ENCODE data around the gene CAMK2B.

The CAMK2B gene

DNA sequence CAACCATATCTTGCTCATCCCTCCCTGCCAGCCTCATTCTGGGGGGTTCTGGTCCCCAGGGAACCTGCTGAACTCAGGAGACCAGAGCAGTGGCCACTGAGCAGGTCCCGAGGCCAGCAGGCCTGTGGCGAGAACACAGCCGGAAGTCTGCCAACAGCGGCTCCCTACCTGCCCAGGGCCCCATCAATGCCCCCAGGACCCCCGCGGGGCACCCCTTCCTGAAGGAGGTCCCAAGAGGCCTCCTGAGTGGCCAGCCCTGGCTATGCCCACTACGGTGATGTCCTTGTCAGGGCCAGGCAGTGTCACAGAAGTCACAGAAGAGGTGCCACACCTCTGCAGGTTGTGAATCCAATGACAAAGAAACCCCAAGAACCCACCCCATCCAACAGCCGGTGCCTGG is 58.9 kb downstream of the CAMK2B start:
- H3K27me3 Mint-ChIP-seq = no peaks in the 10 kb centered on the region
- H3K27ac Mint-ChIP-seq = no peak overlapping the region
- H3K4me1 Mint-ChIP-seq = no peaks in the 10 kb centered on the region
- H3K9me3 Mint-ChIP-seq = no peaks in the 10 kb centered on the region
- H3K36me3 Mint-ChIP-seq = no peaks in the 10 kb centered on the region
- no peak overlapping the region for H3K4me3 Mint-ChIP-seq

DNA sequence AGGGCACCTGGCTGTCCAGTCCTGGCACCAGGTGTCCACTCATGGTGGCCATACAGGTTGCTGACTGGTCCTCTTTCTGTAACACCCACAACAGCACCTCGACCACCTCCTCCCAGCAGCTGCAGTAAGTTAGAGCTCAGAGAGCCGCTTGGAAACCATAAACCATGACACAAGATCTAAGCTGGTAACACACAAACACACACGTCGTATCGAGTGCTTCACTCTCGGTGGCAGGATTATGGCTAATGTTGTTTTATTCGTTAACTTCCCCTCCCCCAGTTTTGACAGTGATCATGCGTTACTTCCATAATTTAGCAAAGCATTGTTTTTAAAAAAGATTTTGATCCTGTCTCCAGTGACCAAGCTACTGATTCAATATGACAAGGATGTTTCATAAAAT is 59.7 kb downstream of the CAMK2B start:
- H3K36me3 Mint-ChIP-seq = no peaks in the 10 kb centered on the region
- H3K27me3 Mint-ChIP-seq = no peaks in the 10 kb centered on the region
- H3K4me3 Mint-ChIP-seq = no peak overlapping the region
- no peaks in the 10 kb centered on the region for H3K9me3 Mint-ChIP-seq
- no peak overlapping the region for H3K27ac Mint-ChIP-seq
- no peaks in the 10 kb centered on the region for H3K4me1 Mint-ChIP-seq

DNA sequence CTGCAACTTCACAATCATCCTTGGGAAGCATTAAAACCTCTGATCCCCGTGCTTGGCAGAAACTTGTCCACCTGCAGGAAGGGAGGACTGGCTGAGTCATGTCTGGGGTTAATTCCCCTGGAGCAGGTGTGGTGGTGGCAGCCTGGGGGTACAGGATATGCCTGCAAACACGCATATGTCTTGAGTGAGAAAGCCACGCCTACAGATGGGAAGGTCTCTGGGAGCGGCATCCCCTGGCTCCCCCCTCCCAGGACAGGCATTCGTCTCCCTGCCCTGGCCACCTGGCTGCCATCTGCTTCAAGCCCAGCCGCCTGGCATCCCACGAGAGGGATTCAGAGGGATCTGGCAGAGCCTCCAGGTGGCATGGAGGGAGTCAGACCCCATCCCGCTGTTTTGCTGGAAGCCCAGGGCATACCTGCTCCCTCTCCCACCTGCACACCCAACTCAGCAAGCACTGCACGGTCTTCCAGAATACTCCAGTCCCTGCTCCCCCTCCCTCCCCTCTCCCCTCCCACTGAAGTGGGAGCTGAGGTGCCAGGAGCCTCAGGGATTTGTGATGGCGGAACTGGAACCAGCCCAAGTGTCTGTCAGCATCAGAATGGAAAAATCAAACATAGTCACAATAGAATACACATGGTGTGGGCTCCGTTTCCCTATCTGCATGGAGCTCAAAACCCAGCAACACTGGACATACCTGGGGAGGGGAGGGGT is 61.0 kb downstream of the CAMK2B start:
- peaks cover 9% of the 10 kb centered on the region for H3K4me1 Mint-ChIP-seq
- H3K9me3 Mint-ChIP-seq = no peaks in the 10 kb centered on the region
- H3K27me3 Mint-ChIP-seq = no peaks in the 10 kb centered on the region
- H3K27ac Mint-ChIP-seq = no peak overlapping the region
- H3K36me3 Mint-ChIP-seq = no peaks in the 10 kb centered on the region
- H3K4me3 Mint-ChIP-seq = no peak overlapping the region

DNA sequence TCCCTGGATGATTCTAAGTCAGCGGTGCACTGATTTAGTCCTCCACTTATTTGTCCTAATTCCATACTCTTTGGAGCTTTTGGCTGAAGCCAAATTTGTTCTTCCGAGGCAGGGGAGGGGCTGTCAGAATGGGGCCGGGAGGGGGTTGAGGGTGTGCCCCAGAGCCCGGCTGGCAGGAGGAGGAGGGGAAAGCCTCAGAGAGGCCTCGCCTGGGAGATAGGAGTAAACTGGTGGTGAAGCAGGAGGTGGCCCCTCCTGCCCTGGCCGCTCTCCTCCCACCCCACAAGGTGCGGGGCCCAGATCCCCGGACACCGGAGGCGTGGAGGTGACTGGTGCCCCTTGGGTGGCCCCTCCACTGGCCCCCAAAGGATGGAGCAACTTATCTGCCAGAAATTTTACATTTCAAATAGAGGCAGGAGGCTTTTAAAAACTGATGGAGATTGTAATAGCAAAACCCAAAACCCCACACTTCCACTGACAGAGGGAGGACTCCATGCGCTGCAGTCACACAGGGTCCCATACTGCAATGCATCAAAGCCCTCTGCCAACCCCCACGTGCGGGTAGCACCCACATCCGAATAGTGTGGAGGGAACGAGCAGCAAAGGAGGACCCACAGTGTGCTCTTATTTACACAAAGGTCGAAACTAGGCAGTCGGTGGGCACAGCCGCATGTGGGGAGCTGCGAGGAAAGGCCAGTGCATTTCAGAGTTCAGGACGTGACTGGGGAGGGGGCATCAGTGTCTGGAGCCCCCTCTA is 61.9 kb downstream of the CAMK2B start:
- Mint-ChIP-seq H3K9me3 (no peaks in the 10 kb centered on the region), H3K27ac (no peak overlapping the region), H3K27me3 (no peaks in the 10 kb centered on the region), H3K36me3 (no peaks in the 10 kb centered on the region), H3K4me3 (no peak overlapping the region), H3K4me1 (peaks cover 14% of the 10 kb centered on the region)

DNA sequence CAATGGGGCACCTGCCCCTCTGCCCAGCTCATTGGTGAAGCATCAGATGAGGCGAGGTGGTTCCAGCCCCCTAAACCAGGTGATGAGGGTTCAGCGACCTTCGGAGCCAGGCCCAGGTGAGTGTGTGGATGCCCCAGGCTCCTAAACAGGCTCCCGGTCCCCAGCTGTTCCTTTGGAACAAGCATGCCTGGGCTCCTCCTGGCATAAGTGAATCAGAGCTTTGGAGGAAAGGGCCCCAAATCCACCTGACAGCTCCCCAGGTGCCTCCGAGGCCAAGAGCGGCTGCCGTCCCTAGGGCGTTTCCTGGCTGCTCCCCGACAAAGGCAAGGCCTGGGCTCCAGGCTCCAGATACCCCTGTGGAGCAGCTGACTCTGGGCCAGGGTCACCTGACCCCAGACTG is 63.4 kb downstream of the CAMK2B start:
- H3K9me3 Mint-ChIP-seq = no peaks in the 10 kb centered on the region
- H3K4me1 Mint-ChIP-seq = peaks cover 28% of the 10 kb centered on the region
- H3K36me3 Mint-ChIP-seq = no peaks in the 10 kb centered on the region
- H3K27ac Mint-ChIP-seq = no peak overlapping the region
- no peaks in the 10 kb centered on the region for H3K27me3 Mint-ChIP-seq
- H3K4me3 Mint-ChIP-seq = no peak overlapping the region

- Mint-ChIP-seq H3K27me3 (no peaks in the 10 kb centered on the region), H3K27ac (no peak overlapping the region), H3K4me3 (no peak overlapping the region), H3K4me1 (peaks cover 28% of the 10 kb centered on the region), H3K9me3 (no peaks in the 10 kb centered on the region), H3K36me3 (no peaks in the 10 kb centered on the region)
These were observed 64.2 kb downstream of the CAMK2B start for GRCh38 chr7:44261240-44261639.

GRCh38 chr7:44259547-44260457 is 65.6 kb downstream of the CAMK2B start:
- peak overlapping the region; percentile 24 for H3K4me3 Mint-ChIP-seq
- no peaks in the 10 kb centered on the region for H3K27me3 Mint-ChIP-seq
- peak overlapping the region; percentile 82 for H3K27ac Mint-ChIP-seq
- H3K9me3 Mint-ChIP-seq = no peaks in the 10 kb centered on the region
- no peaks in the 10 kb centered on the region for H3K36me3 Mint-ChIP-seq
- peaks cover 28% of the 10 kb centered on the region for H3K4me1 Mint-ChIP-seq

DNA sequence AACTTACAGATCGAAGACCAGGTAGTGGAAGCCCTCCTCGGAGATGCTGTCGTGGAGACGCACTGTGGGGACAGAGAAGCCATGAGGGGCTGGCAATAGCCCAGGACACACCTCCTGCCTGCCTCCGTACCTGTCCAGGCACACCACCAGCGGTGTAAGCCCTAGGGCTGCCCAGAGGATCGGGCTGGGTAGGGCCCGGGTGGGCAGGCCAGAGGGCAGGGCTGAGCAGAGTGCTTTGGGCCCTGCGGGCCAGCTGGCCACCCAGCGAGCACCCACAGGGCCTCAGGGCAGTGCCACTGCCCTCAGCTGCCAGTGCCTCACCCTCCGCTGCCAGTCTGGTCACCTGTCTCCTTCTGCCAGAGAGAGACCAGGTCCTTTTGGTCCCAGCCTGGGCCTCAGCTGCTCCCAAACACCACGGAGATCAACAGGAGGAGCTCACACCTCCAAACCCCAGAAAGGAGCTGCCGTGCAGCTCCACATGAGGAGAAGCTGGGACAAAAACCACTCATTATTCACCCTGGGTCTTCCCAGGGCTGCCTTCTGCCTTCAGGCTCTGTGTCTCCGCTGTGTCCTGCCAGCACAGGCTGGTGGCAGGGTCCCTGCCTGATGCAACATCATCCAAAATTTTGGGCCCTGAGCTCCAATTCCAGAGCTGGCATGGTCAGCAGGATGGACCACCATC is 66.4 kb downstream of the CAMK2B start:
- H3K27ac Mint-ChIP-seq = peak overlapping the region; percentile 91
- H3K36me3 Mint-ChIP-seq = peaks cover 2% of the 10 kb centered on the region
- H3K4me1 Mint-ChIP-seq = peaks cover 28% of the 10 kb centered on the region
- no peaks in the 10 kb centered on the region for H3K27me3 Mint-ChIP-seq
- H3K4me3 Mint-ChIP-seq = peak overlapping the region; percentile 48
- H3K9me3 Mint-ChIP-seq = no peaks in the 10 kb centered on the region

DNA sequence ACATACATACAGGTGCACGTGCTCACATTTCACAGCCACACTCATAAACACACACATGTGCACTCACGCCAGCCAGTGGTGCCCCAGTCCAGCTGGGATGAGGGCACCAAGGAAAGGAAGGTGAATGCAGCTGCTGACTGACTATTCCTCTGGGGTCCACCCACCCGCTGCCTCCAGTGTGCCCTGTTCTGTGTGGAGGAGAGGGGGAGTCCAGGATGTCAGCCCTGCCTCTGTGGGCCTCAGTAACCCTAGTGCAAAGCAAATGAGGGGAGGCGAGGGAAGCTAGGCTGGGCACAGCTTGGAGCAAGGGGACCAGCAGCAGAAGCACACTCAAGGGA is 67.0 kb downstream of the CAMK2B start:
- Mint-ChIP-seq H3K27ac (peak overlapping the region; percentile 91), H3K4me3 (peak overlapping the region; percentile 48), H3K27me3 (no peaks in the 10 kb centered on the region), H3K36me3 (peaks cover 2% of the 10 kb centered on the region), H3K4me1 (peaks cover 28% of the 10 kb centered on the region), H3K9me3 (no peaks in the 10 kb centered on the region)

GRCh38 chr7:44257618-44258422 is 67.6 kb downstream of the CAMK2B start:
- Mint-ChIP-seq H3K36me3 (peaks cover 2% of the 10 kb centered on the region), H3K9me3 (no peaks in the 10 kb centered on the region), H3K4me1 (peaks cover 28% of the 10 kb centered on the region), H3K27me3 (no peaks in the 10 kb centered on the region), H3K4me3 (peak overlapping the region; percentile 48), H3K27ac (peak overlapping the region; percentile 91)

DNA sequence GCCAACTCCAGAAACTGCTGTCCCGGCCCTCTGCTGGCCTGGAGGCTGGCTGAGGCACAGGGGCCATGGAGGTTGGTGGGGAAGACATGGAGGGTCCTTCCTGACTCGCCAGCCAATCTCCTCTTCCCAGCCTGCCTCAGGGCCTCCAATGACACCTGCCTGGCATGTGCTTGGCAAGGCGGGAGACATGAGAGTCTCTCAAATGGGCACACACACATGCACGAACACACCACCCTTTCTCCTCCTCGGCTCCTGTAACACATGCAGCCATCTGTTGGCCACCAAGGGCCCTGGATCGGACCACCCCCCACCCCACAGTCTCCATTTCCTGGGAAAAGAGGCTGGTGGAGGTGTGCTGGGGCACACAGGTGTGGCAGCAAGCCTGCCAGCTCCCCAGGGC is 68.2 kb downstream of the CAMK2B start:
- Mint-ChIP-seq H3K36me3 (peaks cover 2% of the 10 kb centered on the region), H3K9me3 (no peaks in the 10 kb centered on the region), H3K27ac (peak overlapping the region; percentile 91), H3K4me3 (no peak overlapping the region), H3K4me1 (peaks cover 28% of the 10 kb centered on the region), H3K27me3 (no peaks in the 10 kb centered on the region)

GRCh38 chr7:44256459-44256858 is 68.9 kb downstream of the CAMK2B start:
- Mint-ChIP-seq H3K36me3 (peaks cover 2% of the 10 kb centered on the region), H3K9me3 (no peaks in the 10 kb centered on the region), H3K4me1 (peaks cover 28% of the 10 kb centered on the region), H3K27me3 (no peaks in the 10 kb centered on the region), H3K4me3 (no peak overlapping the region), H3K27ac (peak overlapping the region; percentile 91)

DNA sequence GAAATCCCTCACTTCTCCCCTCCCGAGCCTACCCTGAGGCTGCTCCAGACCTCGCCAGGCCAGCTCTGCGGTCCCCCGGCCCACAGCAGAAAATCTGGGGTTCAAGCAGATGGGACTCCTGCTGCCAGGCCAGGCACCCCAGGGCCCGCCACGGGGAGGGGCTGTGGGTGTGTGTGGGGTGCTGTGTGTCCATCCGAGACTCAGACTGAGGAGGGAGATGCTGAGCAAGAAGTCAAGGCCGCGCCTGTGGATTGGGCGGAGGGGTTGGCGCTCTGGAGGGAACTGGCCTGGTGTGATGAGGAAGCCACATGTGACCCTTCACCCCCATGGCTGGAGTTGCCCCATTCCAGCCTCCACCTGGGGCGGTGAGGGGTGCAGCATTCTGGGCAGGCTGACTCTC is 73.5 kb downstream of the CAMK2B start:
- no peak overlapping the region for H3K4me3 Mint-ChIP-seq
- peaks cover 2% of the 10 kb centered on the region for H3K36me3 Mint-ChIP-seq
- no peaks in the 10 kb centered on the region for H3K4me1 Mint-ChIP-seq
- no peaks in the 10 kb centered on the region for H3K27me3 Mint-ChIP-seq
- no peak overlapping the region for H3K27ac Mint-ChIP-seq
- H3K9me3 Mint-ChIP-seq = no peaks in the 10 kb centered on the region

DNA sequence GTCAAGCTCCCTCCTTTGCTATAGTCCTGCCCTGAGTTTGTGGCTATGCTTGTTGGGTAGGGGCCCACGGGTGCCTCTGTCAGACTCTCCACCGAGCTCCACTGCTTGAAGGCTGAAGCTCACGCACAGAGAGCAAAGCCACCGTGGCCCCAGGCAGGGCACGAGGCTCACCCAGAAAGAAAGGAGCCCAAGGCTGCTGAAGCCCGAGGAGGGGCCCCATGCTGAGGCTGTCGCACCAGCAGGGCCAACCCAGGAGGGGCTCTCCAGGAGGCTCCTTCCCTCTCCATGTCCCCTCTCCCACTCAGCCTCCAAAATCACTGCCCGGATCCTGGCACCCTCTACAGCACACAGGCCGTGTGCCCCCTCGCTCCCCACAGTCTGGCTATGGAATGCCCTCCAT is 74.1 kb downstream of the CAMK2B start:
- H3K4me1 Mint-ChIP-seq = no peaks in the 10 kb centered on the region
- H3K36me3 Mint-ChIP-seq = peaks cover 2% of the 10 kb centered on the region
- H3K27me3 Mint-ChIP-seq = no peaks in the 10 kb centered on the region
- H3K27ac Mint-ChIP-seq = no peak overlapping the region
- no peaks in the 10 kb centered on the region for H3K9me3 Mint-ChIP-seq
- H3K4me3 Mint-ChIP-seq = no peak overlapping the region
